Kidney capillary endothelial cell (primary cell): ENCODE results near the gene EYS.

Experiments used
- DNase-seq: peaks from one replicate; pipeline ENCODE4 v3.0.0-alpha.2; 2018; ENCODE audit warnings: low spot score

The EYS gene

GRCh38 chr6:64231928-64232327, 1475.1 kb downstream of the EYS start:
- DNase-seq = no peak

DNA sequence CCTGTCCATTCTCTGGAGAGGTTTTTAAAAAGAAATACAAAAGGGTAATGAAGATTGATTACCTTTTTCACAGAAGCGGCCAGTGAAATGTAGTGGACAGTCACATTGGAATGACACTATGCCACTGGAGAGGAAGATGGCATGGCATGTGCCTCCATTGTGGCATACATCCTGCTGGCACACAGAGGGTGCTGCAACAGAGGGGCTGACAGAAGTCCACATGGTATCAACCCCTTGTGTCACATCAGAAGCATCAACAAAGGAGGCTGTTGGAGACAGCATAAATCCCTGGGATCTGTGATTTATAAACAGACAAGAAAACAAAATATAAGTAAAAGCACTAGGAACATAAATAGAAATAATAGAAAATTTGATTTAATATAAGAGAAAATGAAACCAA, 1476.5 kb downstream of the EYS start:
- DNase-seq = no peak

DNA sequence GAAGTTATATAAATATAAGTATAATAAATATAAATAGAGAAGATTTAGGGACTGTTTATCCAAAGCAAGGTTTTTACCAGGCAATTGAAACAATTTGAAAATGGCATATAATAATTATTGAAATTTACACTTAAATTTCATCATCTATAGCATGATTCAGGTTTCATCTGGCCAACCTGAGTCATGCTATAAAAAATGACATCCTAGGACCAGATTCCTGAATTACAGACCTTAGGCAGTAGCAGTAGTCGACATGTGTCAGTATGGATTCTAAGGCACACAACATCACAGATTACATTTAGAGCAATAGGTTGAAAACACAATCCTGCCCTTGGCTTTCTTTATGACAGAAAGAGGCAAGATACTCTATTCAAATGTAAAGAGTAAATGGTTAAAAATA, 1479.2 kb downstream of the EYS start:
- no peak for DNase-seq

DNA sequence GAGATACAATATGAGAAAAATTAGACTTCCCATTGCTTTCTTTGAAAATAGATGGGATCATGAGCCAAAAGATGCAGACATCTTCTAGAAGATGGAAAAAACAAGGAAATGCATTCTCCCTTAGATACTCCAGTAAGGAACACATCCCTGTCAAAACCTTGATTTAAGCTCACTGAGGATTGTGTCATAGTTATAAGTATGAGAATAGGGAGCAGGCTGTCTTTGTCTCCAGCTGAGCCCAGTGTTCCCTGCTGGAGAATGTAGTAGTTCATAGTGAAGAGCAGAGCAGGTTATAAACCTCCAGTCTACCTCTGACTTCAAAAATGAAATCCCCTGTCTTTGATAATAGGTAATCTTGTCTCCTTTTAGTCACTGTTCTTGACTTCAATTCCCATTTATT, 1481.5 kb downstream of the EYS start:
- DNase-seq = no peak

- no peak for DNase-seq
Measured at GRCh38 chr6:64224819-64225218, 1482.2 kb downstream of the EYS start.

DNA sequence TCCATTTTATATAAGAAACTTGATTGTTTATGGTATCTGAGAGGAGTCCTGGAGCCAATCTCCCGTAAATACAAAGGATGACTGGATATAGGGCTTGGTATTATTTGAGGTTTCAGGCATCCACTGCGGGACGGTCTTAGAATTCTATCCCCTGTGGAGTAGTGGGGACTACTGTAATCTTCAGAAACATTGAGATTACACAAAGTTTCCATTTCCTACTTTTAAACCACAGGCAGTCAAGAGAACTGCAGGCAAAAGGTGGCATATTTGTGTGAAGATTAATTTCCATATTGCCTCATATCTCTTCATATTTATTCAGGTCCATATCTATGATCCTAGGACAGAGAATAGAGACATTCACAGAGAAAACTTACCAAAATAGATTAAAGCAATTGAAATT, 1485.2 kb downstream of the EYS start:
- no peak for DNase-seq

DNA sequence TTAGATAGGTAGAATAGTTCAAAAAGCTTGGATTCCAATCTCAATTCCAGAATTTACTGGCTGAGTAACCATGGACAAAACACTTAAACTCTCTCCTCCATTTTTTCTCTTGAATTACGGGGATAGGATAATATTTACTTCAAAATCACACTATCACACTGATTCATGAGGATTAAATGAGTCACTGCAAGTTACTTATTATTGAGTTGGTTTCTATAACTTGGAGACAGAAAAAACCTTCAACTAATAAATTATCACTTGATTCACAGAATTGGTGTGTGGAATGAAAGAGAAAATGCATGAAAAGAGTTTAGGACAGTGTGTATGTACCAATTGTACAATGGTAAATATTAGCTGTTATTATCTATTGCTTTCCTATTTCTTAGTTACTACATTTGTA, 1486.2 kb downstream of the EYS start:
- DNase-seq = no peak

DNA sequence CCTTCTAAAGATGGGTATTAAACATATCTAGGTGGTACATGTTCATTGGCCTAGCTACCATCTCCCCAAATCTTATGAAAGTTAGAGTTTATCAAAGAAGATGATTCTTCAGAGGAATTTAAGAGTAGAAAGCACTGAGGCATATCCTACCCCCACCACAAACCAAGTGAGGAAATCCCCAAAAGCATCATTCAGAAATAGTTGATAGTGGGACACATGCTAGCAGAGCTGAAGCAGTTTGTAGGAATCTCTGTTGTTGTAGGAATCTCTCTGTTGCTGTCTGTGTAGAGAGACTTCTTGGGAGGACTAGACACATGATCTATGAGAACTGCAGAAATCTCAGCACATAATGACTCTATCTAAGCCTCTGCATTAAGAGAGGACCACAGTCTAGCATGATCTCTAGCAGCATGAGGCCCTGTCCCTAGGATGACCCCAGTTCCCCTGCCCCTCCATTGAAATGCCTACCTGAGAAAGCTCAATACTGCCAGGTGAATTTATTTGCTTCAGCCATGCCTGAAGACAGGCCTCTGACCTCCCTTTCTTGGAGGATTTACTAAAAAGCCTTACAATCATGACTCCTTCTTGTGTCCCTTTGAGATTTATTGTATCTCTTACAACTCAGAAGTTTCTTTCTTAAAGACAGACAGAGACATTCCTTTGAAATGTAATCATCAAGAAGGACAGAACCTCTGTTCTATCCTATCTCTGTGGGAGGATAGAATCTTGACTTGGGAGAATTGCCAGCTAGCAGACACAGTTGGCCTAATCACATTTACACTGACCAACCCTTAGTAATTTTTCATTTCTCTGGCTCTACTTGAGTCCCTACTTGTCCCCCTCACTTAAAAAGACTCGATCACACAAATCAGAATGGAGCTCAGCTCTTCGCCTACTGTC, 1489.1 kb downstream of the EYS start:
- no peak for DNase-seq

- no peak for DNase-seq
Measured at GRCh38 chr6:64214373-64214772, 1492.7 kb downstream of the EYS start.

DNA sequence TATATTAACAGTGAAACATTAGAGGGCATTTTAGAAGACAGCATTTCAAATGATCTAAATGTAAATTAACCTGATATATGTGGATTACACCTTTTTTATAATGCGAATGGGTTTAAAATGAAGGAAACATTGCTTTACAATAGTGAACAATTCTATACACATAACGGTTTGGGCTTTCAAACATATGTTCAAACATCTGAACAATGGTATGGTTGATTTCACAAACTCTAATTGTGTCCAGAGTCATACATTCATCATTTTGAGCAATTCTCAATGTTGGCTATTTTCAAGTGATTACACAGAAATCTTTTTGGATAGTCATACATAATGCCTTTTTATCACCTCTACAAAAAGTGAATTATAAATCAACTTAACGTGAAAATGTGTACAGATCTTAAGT, 1493.3 kb downstream of the EYS start:
- DNase-seq = no peak

DNA sequence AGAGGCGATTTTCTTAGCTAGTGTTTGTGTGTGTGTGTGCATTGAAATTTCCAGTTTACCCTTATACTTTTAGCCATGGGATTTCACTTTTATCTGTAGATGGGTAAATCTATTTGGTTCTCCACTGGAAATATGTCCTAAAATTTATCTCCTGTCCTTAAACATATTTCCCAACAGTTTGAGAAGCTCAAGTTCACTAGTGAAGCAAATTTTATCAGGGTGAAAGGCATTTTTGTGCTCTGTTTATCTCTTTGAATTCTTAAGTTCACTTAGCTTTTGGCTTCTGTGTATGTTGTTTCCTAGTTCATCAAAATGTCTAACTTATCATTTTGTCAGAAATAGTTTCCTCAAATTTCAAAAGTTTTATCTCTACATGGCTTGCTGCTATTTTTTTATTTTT, 1509.8 kb downstream of the EYS start:
- DNase-seq = no peak

DNA sequence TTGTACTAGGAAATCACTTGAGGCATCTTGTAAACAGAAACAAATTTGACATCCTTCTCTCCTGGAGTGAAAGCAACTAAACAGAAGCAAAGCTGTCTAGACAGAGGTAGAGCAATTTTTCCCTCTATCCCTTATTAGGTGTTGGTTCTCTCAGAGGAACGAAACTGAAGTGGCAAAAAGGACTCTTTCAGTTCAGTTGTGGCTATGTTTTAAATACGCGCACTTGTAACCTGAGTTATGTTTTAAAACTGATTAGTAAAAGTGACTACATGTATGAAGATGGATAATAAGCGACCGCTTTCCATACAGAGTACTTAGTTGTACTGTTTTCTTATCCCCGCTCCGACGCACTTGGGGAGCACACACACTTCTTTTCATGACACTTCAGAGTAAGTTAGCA, 1520.4 kb downstream of the EYS start:
- DNase-seq = no peak

GRCh38 chr6:64185621-64186020, 1521.4 kb downstream of the EYS start:
- DNase-seq = no peak

DNA sequence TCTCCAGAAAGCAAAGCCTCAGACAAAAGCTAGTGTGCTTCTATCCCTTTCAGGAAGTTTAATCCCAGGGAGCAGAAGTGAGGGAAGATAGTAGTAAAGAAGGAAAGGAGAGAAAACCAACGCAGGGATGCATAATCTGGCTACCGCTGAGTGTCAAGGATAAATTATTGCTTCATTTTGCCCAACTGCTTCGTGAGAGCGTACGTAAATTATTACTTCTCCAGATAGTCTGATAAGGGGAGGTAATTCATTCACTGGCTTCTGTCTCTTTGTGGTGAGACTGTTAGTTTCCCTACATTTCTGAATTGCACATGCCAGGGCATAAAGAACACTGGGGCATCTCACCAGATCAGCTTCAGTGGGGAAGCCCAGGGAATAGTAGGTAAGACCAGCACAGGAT, 1531.7 kb downstream of the EYS start:
- DNase-seq = no peak

DNA sequence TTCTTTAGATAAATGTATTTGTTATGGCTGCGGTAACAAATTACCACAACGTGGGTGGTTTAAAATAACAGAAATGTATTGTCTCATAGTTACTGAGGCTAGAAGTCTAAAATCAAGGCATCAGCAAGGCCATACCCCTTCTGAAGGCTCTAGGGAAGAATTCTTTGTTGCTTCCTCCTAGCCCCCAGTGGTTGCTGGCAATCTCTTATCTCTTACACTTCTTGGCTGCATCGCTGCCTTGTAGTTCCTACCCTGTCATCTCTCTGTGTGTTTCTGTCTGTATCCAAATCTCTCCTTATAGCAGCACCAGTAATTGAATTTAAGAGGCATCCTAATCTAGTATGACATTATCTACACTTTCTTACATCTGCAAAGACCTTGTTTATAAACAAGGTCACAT, 1536.7 kb downstream of the EYS start:
- no peak for DNase-seq

DNA sequence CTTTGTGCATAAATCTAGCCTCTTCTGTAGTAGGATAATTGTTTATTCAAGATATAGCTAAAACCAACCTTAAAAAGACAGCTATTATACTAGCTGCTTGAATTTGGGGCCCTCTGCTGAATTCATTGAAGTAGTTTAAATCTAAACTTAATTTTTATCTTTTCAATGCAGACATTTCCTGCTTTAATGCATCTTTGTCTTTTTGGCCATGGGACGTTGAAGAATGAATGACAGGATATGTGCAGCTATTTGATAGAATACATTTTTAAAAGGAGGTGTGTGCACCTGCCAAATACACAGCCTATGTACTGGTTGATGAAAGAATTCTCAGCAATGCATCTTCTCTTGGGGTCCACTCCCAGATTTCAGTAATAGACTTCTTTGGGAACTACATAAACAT, 1546.5 kb downstream of the EYS start:
- DNase-seq = no peak

- no peak for DNase-seq
Measured at GRCh38 chr6:64155063-64155462, 1552.0 kb downstream of the EYS start.

GRCh38 chr6:64146876-64147275, 1560.2 kb downstream of the EYS start:
- DNase-seq = no peak

GRCh38 chr6:64146094-64146493, 1560.9 kb downstream of the EYS start:
- no peak for DNase-seq

DNA sequence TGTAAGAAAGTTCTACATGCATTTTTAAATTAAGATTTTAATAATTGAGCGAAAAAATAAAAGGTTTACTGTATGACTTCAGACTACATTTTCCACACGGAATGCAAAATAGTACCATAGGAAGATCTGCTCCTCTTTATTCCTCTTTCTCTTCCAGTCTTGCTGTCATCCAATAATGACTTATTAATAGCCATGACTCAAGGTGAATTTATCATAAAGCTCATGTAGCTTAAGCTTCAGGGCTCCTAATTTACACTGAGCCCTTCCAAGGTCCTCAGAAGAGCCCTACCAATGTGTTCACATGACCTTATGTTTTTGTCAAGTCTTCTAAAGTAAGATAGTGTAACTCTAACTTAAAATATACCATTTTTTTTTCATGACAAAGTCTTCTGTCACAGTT, 1561.4 kb downstream of the EYS start:
- no peak for DNase-seq

GRCh38 chr6:64143101-64143500, 1563.9 kb downstream of the EYS start:
- DNase-seq = no peak

DNA sequence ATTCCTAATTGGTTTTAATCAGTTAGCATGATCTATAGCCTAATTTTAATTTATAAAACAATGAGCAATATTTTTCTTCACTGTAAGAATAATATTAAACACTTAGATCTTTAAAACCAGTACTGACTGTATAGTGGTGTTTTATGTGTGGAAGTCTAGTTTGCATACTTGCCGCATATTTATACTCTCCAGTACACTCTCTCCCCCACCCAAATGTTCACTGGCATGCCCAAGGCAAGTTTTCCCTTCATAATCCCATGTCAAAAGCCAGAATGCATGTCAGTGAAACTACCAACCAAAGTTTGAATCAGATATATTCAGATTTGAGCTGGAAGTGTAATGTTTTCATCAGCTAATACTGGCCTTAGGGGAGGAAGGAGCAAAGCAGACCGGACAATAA, 1565.3 kb downstream of the EYS start:
- no peak for DNase-seq

DNA sequence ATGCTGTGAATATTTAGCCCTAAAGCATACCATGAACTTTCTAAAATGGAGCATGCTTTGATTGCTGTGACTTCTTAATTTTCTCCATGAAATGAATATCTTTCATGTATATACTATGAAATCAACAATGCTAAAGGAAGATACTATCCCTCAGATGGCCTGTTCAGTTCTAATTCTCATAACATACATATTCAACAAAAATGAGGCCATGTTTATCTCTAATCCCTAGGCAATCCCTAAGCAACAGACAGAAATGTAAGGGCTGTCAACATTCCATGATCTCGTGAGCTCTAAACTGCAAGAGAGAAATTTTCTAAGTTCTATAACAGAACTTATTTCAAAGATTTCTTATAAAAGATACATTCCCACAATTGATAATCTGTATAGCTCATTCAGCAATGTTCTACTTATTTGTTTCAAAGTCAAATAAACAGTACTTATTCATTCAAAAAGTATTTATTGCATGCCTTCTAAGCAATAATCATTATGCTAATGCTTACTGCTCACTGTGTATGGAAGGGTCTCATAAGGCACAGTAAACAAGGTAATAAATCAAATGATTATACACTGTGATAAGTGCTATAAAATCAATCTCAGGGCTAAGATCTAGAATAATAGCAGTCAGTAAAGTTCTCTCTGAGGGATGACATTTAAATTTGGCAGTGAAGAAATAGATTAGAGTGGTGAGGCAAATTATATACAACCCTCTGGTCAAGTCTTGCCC, 1578.6 kb downstream of the EYS start:
- DNase-seq = no peak
